ENCODE measurements around the gene OR11A1.

DNA sequence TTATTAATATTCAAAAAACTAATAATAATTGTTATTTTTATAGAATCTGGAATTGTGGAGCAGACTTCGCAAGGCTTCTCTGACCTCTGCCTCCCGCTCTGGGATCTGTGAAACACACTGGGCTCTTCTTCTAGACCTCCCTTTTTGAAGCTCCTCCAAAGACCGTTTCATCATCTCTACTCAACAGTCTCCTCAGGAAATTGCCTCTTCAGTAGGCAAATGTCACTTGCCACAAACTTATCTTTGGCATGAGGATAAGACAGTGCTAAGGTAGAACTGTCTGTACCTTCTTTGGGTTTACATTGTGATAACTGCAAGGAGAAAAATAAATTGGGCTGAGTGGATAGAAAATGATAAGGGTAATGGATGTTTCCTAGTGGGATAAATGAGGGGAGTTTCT, 33.2 kb upstream of the OR11A1 start:
- TF ChIP-seq, protein P1, sequence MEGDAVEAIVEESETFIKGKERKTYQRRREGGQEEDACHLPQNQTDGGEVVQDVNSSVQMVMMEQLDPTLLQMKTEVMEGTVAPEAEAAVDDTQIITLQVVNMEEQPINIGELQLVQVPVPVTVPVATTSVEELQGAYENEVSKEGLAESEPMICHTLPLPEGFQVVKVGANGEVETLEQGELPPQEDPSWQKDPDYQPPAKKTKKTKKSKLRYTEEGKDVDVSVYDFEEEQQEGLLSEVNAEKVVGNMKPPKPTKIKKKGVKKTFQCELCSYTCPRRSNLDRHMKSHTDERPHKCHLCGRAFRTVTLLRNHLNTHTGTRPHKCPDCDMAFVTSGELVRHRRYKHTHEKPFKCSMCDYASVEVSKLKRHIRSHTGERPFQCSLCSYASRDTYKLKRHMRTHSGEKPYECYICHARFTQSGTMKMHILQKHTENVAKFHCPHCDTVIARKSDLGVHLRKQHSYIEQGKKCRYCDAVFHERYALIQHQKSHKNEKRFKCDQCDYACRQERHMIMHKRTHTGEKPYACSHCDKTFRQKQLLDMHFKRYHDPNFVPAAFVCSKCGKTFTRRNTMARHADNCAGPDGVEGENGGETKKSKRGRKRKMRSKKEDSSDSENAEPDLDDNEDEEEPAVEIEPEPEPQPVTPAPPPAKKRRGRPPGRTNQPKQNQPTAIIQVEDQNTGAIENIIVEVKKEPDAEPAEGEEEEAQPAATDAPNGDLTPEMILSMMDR (IDR thresholded peaks at IDR 0.05; ENCODE audit: insufficient read depth, low read length), result no peak
- TF ChIP-seq GABPA (IDR thresholded peaks at IDR 0.05; ENCODE audit: low read depth), result no peak
- TF ChIP-seq, protein P2, sequence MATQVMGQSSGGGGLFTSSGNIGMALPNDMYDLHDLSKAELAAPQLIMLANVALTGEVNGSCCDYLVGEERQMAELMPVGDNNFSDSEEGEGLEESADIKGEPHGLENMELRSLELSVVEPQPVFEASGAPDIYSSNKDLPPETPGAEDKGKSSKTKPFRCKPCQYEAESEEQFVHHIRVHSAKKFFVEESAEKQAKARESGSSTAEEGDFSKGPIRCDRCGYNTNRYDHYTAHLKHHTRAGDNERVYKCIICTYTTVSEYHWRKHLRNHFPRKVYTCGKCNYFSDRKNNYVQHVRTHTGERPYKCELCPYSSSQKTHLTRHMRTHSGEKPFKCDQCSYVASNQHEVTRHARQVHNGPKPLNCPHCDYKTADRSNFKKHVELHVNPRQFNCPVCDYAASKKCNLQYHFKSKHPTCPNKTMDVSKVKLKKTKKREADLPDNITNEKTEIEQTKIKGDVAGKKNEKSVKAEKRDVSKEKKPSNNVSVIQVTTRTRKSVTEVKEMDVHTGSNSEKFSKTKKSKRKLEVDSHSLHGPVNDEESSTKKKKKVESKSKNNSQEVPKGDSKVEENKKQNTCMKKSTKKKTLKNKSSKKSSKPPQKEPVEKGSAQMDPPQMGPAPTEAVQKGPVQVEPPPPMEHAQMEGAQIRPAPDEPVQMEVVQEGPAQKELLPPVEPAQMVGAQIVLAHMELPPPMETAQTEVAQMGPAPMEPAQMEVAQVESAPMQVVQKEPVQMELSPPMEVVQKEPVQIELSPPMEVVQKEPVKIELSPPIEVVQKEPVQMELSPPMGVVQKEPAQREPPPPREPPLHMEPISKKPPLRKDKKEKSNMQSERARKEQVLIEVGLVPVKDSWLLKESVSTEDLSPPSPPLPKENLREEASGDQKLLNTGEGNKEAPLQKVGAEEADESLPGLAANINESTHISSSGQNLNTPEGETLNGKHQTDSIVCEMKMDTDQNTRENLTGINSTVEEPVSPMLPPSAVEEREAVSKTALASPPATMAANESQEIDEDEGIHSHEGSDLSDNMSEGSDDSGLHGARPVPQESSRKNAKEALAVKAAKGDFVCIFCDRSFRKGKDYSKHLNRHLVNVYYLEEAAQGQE (IDR thresholded peaks at IDR 0.05; ENCODE audit: insufficient replicate concordance, low read depth), result no peak

Measured in HL-60 (cell line).